Stimulated activated CD4-positive, alpha-beta T cell treated with anti-CD3 and anti-CD28 coated beads, TNF-alpha, amount 100 ng/mL, for 24 hours (primary cell): ENCODE measurements around the gene SLC2A8.
A peak's percentile ranks its signal among the peaks of the same experiment; 100 is the strongest.

Experiments used
- DNase-seq, 3 experiments: peaks; one replicate each; pipeline ENCODE4 v3.0.0-alpha.2; 2020; ENCODE audit warnings: low read depth in 3 of 3

Gene SLC2A8

GRCh38 chr9:127402401-127403090, 5.6 kb downstream of the SLC2A8 start:
- no peak for DNase-seq

GRCh38 chr9:127403507-127404192, 6.7 kb downstream of the SLC2A8 start:
- no peak for DNase-seq

- no peak for DNase-seq
Measured at GRCh38 chr9:127404631-127405030, 7.7 kb downstream of the SLC2A8 start.

- no peak for DNase-seq
Measured at GRCh38 chr9:127405344-127406125, 8.6 kb downstream of the SLC2A8 start.

GRCh38 chr9:127406799-127407491, 10.0 kb downstream of the SLC2A8 start:
- DNase-seq = no peak

- DNase-seq = no peak
Measured at GRCh38 chr9:127407492-127407843, 10.5 kb downstream of the SLC2A8 start.

GRCh38 chr9:127411122-127411521, 14.2 kb downstream of the SLC2A8 start:
- no peak for DNase-seq

GRCh38 chr9:127415141-127415540, 18.2 kb downstream of the SLC2A8 start:
- DNase-seq = no peak

- DNase-seq = no peak
Measured at GRCh38 chr9:127415657-127416056, 18.7 kb downstream of the SLC2A8 start.

- DNase-seq = no peak
Measured at GRCh38 chr9:127417131-127418036, 20.4 kb downstream of the SLC2A8 start.

- DNase-seq = peak in 2 of 3 experiments; percentile 17 to 43
Measured at GRCh38 chr9:127418037-127418471, 21.1 kb downstream of the SLC2A8 start.

- no peak for DNase-seq
Measured at GRCh38 chr9:127419348-127419747, 22.4 kb downstream of the SLC2A8 start.

GRCh38 chr9:127421057-127421456, 24.1 kb downstream of the SLC2A8 start:
- DNase-seq = no peak

GRCh38 chr9:127422133-127422782, 25.3 kb downstream of the SLC2A8 start:
- DNase-seq = no peak

- no peak for DNase-seq
Measured at GRCh38 chr9:127422787-127423186, 25.8 kb downstream of the SLC2A8 start.

GRCh38 chr9:127423476-127423933, 26.5 kb downstream of the SLC2A8 start:
- no peak for DNase-seq

- peak; percentile 81 to 90 (median 84) for DNase-seq
Measured at GRCh38 chr9:127423934-127424675, 27.1 kb downstream of the SLC2A8 start, which contains the start of gene ZNF79. TSS of gene ZNF79 (plus strand) at chr9:127424382. CDS start at chr9:127424788, 406 bp downstream.

- DNase-seq = no peak
Measured at GRCh38 chr9:127424676-127424999, 27.7 kb downstream of the SLC2A8 start.

- peak in 1 of 3 experiments; percentile 48 for DNase-seq
Measured at GRCh38 chr9:127426756-127427155, 29.8 kb downstream of the SLC2A8 start.

- no peak for DNase-seq
Measured at GRCh38 chr9:127428348-127428747, 31.4 kb downstream of the SLC2A8 start.
